ENCODE results near the gene GPR132.

DNA sequence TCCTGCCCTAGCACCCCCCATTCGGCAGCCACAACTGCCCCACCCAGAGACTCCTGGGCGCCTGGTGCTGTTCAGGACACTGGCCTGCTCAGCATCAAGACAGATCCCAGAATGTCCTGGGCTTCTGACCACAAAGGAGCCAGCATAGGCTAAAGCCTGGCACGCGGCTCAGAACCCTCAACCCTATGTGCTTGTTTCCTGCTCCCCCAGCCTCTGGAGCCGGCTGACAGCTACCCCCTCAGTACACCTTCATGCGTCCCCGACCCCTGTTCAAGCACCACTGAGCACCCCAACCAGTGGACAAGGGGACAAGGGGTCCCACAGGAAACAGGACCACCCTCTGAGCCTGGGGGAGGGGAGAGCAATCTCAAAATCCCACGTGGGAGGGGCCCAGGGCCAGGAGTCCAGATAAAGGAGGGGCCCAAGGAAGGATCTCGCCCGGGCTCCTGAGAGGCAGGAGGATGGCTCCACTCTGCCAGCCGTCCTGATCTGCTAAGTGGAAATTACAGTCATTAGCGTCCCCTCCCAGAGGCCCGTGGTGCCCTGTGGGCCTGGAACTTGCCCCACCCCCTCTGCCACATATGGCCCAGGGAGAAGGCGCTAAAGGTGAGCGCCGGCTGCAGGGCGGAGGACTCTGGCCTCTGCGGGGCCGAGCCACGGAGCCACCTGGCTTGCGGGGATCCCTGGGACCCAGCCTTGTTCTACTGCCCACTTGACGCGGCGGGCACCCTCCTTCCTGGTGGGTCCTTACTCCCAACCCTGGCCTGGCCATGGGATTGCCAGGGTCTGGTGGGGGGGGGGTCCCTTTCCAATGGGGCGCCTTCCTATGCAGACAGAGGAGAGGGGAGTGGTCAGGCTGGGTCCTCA lies 27.2 kb upstream of the GPR132 start:
- TF ChIP-seq, protein P1, sequence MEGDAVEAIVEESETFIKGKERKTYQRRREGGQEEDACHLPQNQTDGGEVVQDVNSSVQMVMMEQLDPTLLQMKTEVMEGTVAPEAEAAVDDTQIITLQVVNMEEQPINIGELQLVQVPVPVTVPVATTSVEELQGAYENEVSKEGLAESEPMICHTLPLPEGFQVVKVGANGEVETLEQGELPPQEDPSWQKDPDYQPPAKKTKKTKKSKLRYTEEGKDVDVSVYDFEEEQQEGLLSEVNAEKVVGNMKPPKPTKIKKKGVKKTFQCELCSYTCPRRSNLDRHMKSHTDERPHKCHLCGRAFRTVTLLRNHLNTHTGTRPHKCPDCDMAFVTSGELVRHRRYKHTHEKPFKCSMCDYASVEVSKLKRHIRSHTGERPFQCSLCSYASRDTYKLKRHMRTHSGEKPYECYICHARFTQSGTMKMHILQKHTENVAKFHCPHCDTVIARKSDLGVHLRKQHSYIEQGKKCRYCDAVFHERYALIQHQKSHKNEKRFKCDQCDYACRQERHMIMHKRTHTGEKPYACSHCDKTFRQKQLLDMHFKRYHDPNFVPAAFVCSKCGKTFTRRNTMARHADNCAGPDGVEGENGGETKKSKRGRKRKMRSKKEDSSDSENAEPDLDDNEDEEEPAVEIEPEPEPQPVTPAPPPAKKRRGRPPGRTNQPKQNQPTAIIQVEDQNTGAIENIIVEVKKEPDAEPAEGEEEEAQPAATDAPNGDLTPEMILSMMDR (IDR thresholded peaks at IDR 0.05; ENCODE audit: low read length): no peak
- no peak for TF ChIP-seq EZH2phosphoT487 (IDR thresholded peaks at IDR 0.05; ENCODE audit: low read length)
